Osteocyte (in vitro differentiated cells): ENCODE measurements around the gene DALRD3. TPM values are rescaled to one million over a fixed set of nuclear protein-coding genes. Genes with fewer than 3 reads are reported as not detected.

Source experiments
- DNase-seq: peaks from one replicate; pipeline ENCODE4 v3.0.0; 2021; ENCODE audit warnings: mixed read lengths; ENCODE audit not compliant: unreplicated experiment; ENCODE audit errors: extremely low spot score
- H3K27ac Mint-ChIP-seq: one replicate; pipeline ENCODE4 v1.8.0; 2021; ENCODE audit warnings: mild to moderate bottlenecking, mixed read lengths; ENCODE audit not compliant: unreplicated experiment
- H3K27me3 Mint-ChIP-seq: one replicate; pipeline ENCODE4 v1.8.0; 2021; ENCODE audit warnings: mixed read lengths; ENCODE audit not compliant: unreplicated experiment
- H3K36me3 Mint-ChIP-seq: one replicate; pipeline ENCODE4 v1.8.0; 2021; ENCODE audit warnings: mixed read lengths; ENCODE audit not compliant: unreplicated experiment
- H3K4me1 Mint-ChIP-seq: one replicate; pipeline ENCODE4 v1.8.0; 2021; ENCODE audit warnings: mixed read lengths; ENCODE audit not compliant: unreplicated experiment
- H3K4me3 Mint-ChIP-seq: one replicate; pipeline ENCODE4 v1.8.0; 2021; ENCODE audit warnings: mild to moderate bottlenecking, moderate library complexity, mixed read lengths; ENCODE audit not compliant: unreplicated experiment
- H3K9me3 Mint-ChIP-seq: one replicate; pipeline ENCODE4 v1.8.0; 2021; ENCODE audit warnings: mixed read lengths; ENCODE audit not compliant: unreplicated experiment
- CTCF ChIP-seq: fragments of 200-600 bp; sonication (generic); IDR thresholded peaks from 2 replicates; pipeline ENCODE4 v1.5.0; 2021; ENCODE audit warnings: antibody characterized with exemption, mild to moderate bottlenecking, moderate library complexity
- total RNA-seq: library from RNA; stranded (reverse); gene quantifications from 2 replicates; pipeline ENCODE4 v1.2.1, GENCODE V29; 2021

The DALRD3 gene
- total RNA-seq, 1 donor from 2014 or later: 22.8 TPM

GRCh38 chr3:49035281-49035680 is 16.9 kb upstream of the DALRD3 start:
- no peak for TF ChIP-seq CTCF
- H3K27me3 Mint-ChIP-seq: no peaks in the 10 kb centered on the region
- no peaks in the 10 kb centered on the region for H3K9me3 Mint-ChIP-seq
- no peak for DNase-seq
- no peaks in the 10 kb centered on the region for H3K4me1 Mint-ChIP-seq
- H3K27ac Mint-ChIP-seq: peak overlapping the region; percentile 38
- peaks cover 23% of the 10 kb centered on the region for H3K36me3 Mint-ChIP-seq
- H3K4me3 Mint-ChIP-seq: no peak overlapping the region

GRCh38 chr3:49034650-49035049 is 16.3 kb upstream of the DALRD3 start:
- H3K9me3 Mint-ChIP-seq: no peaks in the 10 kb centered on the region
- no peaks in the 10 kb centered on the region for H3K27me3 Mint-ChIP-seq
- H3K4me3 Mint-ChIP-seq: no peak overlapping the region
- TF ChIP-seq CTCF: no peak
- no peak overlapping the region for H3K27ac Mint-ChIP-seq
- peaks cover 4% of the 10 kb centered on the region for H3K4me1 Mint-ChIP-seq
- peaks cover 23% of the 10 kb centered on the region for H3K36me3 Mint-ChIP-seq
- DNase-seq: no peak

- no peak for DNase-seq
- Mint-ChIP-seq H3K9me3 (no peaks in the 10 kb centered on the region), H3K27me3 (no peaks in the 10 kb centered on the region), H3K27ac (peak overlapping the region; percentile 18), H3K4me3 (no peak overlapping the region), H3K4me1 (peaks cover 16% of the 10 kb centered on the region), H3K36me3 (peaks cover 23% of the 10 kb centered on the region)
- TF ChIP-seq CTCF: no peak
These were observed 14.4 kb upstream of the DALRD3 start for GRCh38 chr3:49032646-49033304.

- peaks cover 22% of the 10 kb centered on the region for H3K36me3 Mint-ChIP-seq
- peaks cover 20% of the 10 kb centered on the region for H3K4me1 Mint-ChIP-seq
- H3K27me3 Mint-ChIP-seq: no peaks in the 10 kb centered on the region
- no peak for TF ChIP-seq CTCF
- H3K27ac Mint-ChIP-seq: peak overlapping the region; percentile 23
- DNase-seq: no peak
- no peaks in the 10 kb centered on the region for H3K9me3 Mint-ChIP-seq
- no peak overlapping the region for H3K4me3 Mint-ChIP-seq
These were observed 11.9 kb upstream of the DALRD3 start for GRCh38 chr3:49030321-49030720.

GRCh38 chr3:49029563-49029884 is 11.1 kb upstream of the DALRD3 start:
- H3K9me3 Mint-ChIP-seq: no peaks in the 10 kb centered on the region
- H3K27me3 Mint-ChIP-seq: no peaks in the 10 kb centered on the region
- peak overlapping the region; percentile 95 for H3K27ac Mint-ChIP-seq
- H3K4me1 Mint-ChIP-seq: peaks cover 20% of the 10 kb centered on the region
- peak overlapping the region; percentile 92 for H3K4me3 Mint-ChIP-seq
- peaks cover 23% of the 10 kb centered on the region for H3K36me3 Mint-ChIP-seq
- TF ChIP-seq CTCF: no peak
- no peak for DNase-seq
